ENCODE results near the gene KCTD15. TPM values are rescaled to one million over a fixed set of nuclear protein-coding genes. Genes with fewer than 3 reads are reported as not detected.

Gene KCTD15
- total and polyA plus RNA-seq, 4 donors, result 0.89 to 13.8 (median 8.1) TPM

- no peak for TF ChIP-seq RAD21 (IDR thresholded peaks at IDR 0.05)
- no peak for TF ChIP-seq RXRA (IDR thresholded peaks at IDR 0.05)
- TF ChIP-seq GABPA (IDR thresholded peaks at IDR 0.05 in 1 of 2, conservative IDR thresholded peaks at IDR 0.05 in 1 of 2), result no peak
- no peak for TF ChIP-seq EGR1 (IDR thresholded peaks at IDR 0.05; ENCODE audit: low read depth in 2 of 2)
- TF ChIP-seq HNF4G (IDR thresholded peaks at IDR 0.05), result no peak
- no peak for TF ChIP-seq ATF3 (IDR thresholded peaks at IDR 0.05)
- TF ChIP-seq TAF1 (conservative IDR thresholded peaks at IDR 0.05), result no peak
- no peak for TF ChIP-seq FOXA2 (IDR thresholded peaks at IDR 0.05)
- TF ChIP-seq ZBTB33 (IDR thresholded peaks at IDR 0.05), result no peak
- no peak for TF ChIP-seq CTCF (IDR thresholded peaks at IDR 0.05; ENCODE audit: low read depth, low read length, missing input control)
- TF ChIP-seq HNF4A (conservative IDR thresholded peaks at IDR 0.05), result no peak
- TF ChIP-seq YY1 (IDR thresholded peaks at IDR 0.05), result no peak
- no peak for TF ChIP-seq MAX (IDR thresholded peaks at IDR 0.05)
- no peak overlapping the region for H3K4me3 ChIP-seq (ENCODE audit: low read depth in 1 of 3, low read length in 3 of 3)
- H3K36me3 ChIP-seq (ENCODE audit: control insufficient read depth in 4 of 4, insufficient read depth in 3 of 4, low read depth in 1 of 4, low read length in 3 of 4), result no peaks in the 10 kb centered on the region
- no peak overlapping the region for H3K27ac ChIP-seq (ENCODE audit: low read depth in 1 of 2, low read length in 2 of 2)
- no peaks in the 10 kb centered on the region for H3K9me3 ChIP-seq (ENCODE audit: control insufficient read depth in 4 of 4, low read length in 3 of 4)
- H3K27me3 ChIP-seq (ENCODE audit: control insufficient read depth in 4 of 4, insufficient read depth in 4 of 4, low read length in 3 of 4), result peaks cover 0 to 5% (median 0%) of the 10 kb centered on the region in 4 donors
- no peak overlapping the region for H3K9ac ChIP-seq (ENCODE audit: low read depth in 1 of 2, low read length in 2 of 2)
- H3K4me1 ChIP-seq (ENCODE audit: control insufficient read depth in 4 of 4, insufficient read depth in 4 of 4, low read length in 3 of 4), result no peaks in the 10 kb centered on the region
- DNase-seq (ENCODE audit: low spot score), result no peak
- 86% methylated on average over 11 of the region's 11 CpGs for WGBS
These were observed 40.5 kb upstream of the KCTD15 start for GRCh38 chr19:33756177-33756576.

GRCh38 chr19:33758541-33759013, 38.1 kb upstream of the KCTD15 start:
- no peak for TF ChIP-seq HNF4G (IDR thresholded peaks at IDR 0.05)
- no peak for TF ChIP-seq JUND (IDR thresholded peaks at IDR 0.05)
- TF ChIP-seq FOXA2 (IDR thresholded peaks at IDR 0.05), result no peak
- TF ChIP-seq RXRA (IDR thresholded peaks at IDR 0.05), result no peak
- no peak for TF ChIP-seq TAF1 (conservative IDR thresholded peaks at IDR 0.05)
- WGBS, result 64% methylated on average over 12 of the region's 12 CpGs
- peaks cover 0 to 5% (median 0%) of the 10 kb centered on the region in 4 donors for H3K27me3 ChIP-seq (ENCODE audit: control insufficient read depth in 4 of 4, insufficient read depth in 4 of 4, low read length in 3 of 4)
- H3K36me3 ChIP-seq (ENCODE audit: control insufficient read depth in 4 of 4, insufficient read depth in 3 of 4, low read depth in 1 of 4, low read length in 3 of 4), result no peaks in the 10 kb centered on the region
- no peak overlapping the region for H3K9ac ChIP-seq (ENCODE audit: low read depth in 1 of 2, low read length in 2 of 2)
- no peak overlapping the region for H3K27ac ChIP-seq (ENCODE audit: low read depth in 1 of 2, low read length in 2 of 2)
- no peak overlapping the region for H3K4me3 ChIP-seq (ENCODE audit: low read depth in 1 of 3, low read length in 3 of 3)
- no peaks in the 10 kb centered on the region for H3K9me3 ChIP-seq (ENCODE audit: control insufficient read depth in 4 of 4, low read length in 3 of 4)
- no peak for DNase-seq (ENCODE audit: low spot score)
- no peaks in the 10 kb centered on the region for H3K4me1 ChIP-seq (ENCODE audit: control insufficient read depth in 4 of 4, insufficient read depth in 4 of 4, low read length in 3 of 4)

GRCh38 chr19:33759356-33759755, 37.3 kb upstream of the KCTD15 start:
- 92% methylated on average over 7 of the region's 7 CpGs for WGBS
- H3K27ac ChIP-seq (ENCODE audit: low read depth in 1 of 2, low read length in 2 of 2), result no peak overlapping the region
- no peak overlapping the region for H3K9ac ChIP-seq (ENCODE audit: low read depth in 1 of 2, low read length in 2 of 2)
- no peaks in the 10 kb centered on the region for H3K9me3 ChIP-seq (ENCODE audit: control insufficient read depth in 4 of 4, low read length in 3 of 4)
- no peaks in the 10 kb centered on the region for H3K4me1 ChIP-seq (ENCODE audit: control insufficient read depth in 4 of 4, insufficient read depth in 4 of 4, low read length in 3 of 4)
- H3K36me3 ChIP-seq (ENCODE audit: control insufficient read depth in 4 of 4, insufficient read depth in 3 of 4, low read depth in 1 of 4, low read length in 3 of 4), result no peaks in the 10 kb centered on the region
- no peak overlapping the region for H3K4me3 ChIP-seq (ENCODE audit: low read depth in 1 of 3, low read length in 3 of 3)
- DNase-seq (ENCODE audit: low spot score), result no peak
- peaks cover 0 to 5% (median 0%) of the 10 kb centered on the region in 4 donors for H3K27me3 ChIP-seq (ENCODE audit: control insufficient read depth in 4 of 4, insufficient read depth in 4 of 4, low read length in 3 of 4)
- TF ChIP-seq FOXA2 (IDR thresholded peaks at IDR 0.05), result no peak
- no peak for TF ChIP-seq TAF1 (conservative IDR thresholded peaks at IDR 0.05)
- no peak for TF ChIP-seq YY1 (IDR thresholded peaks at IDR 0.05)
- TF ChIP-seq FOXA1 (IDR thresholded peaks at IDR 0.05), result no peak
- no peak for TF ChIP-seq JUND (IDR thresholded peaks at IDR 0.05)
- no peak for TF ChIP-seq CTCF (IDR thresholded peaks at IDR 0.05; ENCODE audit: low read depth, low read length, missing input control)
- TF ChIP-seq EGR1 (IDR thresholded peaks at IDR 0.05; ENCODE audit: low read depth in 2 of 2), result no peak
- TF ChIP-seq NR2F2 (IDR thresholded peaks at IDR 0.05), result no peak
- TF ChIP-seq SP1 (IDR thresholded peaks at IDR 0.05), result no peak
- TF ChIP-seq GABPA (IDR thresholded peaks at IDR 0.05 in 1 of 2, conservative IDR thresholded peaks at IDR 0.05 in 1 of 2), result no peak
- TF ChIP-seq ZBTB33 (IDR thresholded peaks at IDR 0.05), result no peak
- no peak for TF ChIP-seq MAX (IDR thresholded peaks at IDR 0.05)
